K562 treated with DMSO at 1 percent for 12 hours (cell line): Measurements from ENCODE around the gene CTPS1. TPM values are rescaled to one million over a fixed set of nuclear protein-coding genes. Genes with fewer than 3 reads are reported as not detected.

Experiments
- total RNA-seq: library from RNA; unstranded; fragments of 300-600 nt; gene quantifications from 2 replicates; pipeline ENCODE4 v1.2.3, GENCODE V29; 2022; ENCODE audit not compliant: insufficient read depth

The CTPS1 gene, protein sequence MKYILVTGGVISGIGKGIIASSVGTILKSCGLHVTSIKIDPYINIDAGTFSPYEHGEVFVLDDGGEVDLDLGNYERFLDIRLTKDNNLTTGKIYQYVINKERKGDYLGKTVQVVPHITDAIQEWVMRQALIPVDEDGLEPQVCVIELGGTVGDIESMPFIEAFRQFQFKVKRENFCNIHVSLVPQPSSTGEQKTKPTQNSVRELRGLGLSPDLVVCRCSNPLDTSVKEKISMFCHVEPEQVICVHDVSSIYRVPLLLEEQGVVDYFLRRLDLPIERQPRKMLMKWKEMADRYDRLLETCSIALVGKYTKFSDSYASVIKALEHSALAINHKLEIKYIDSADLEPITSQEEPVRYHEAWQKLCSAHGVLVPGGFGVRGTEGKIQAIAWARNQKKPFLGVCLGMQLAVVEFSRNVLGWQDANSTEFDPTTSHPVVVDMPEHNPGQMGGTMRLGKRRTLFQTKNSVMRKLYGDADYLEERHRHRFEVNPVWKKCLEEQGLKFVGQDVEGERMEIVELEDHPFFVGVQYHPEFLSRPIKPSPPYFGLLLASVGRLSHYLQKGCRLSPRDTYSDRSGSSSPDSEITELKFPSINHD
- total RNA-seq = 35.0 and 72.4 TPM in 2 replicates

DNA sequence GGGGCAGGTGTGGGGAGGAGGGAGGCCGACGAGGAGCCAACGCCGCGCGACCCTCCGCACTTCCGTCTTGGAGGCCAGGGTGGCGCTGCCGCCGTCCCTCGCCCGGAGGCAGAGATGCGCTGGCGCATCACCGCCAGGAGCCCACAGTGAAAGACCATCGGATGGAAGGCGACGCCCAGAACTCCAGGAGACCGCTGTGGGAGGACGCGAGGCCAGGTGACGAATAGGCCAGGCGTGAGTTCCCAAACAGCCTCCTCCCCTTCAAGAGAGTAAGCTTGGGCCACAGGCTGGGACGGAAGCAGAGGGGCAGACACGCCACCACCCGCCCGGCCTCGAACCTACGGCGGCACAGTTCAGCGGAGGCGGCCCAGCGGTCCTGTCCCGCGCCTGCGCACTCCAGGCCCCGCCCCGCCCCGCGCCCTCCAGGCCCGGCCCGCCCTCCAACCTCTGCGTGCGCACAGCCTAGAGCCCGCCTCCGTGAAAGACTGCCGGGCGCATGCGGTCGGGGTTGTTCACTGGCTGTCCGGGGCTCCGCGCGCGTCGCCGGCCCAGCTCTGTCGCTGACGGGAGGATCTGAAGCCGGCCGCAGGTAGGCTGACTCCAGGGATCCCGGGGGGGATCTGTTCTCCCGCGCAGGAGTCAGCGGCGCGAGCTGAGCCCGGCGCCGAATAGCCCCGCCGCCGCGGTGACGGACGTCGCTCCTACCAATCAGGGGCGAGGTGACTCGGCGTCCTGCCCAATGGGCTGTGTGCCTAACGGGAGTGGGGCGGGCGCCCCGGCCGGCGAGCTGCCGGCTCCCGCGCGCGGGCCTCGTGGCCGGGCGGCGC, at the start of gene CTPS1:
CTPS1 (plus strand) TSS at position 456 of the 827 bp plus-strand sequence. CDS start 3,595 bp downstream, outside the sequence.

DNA sequence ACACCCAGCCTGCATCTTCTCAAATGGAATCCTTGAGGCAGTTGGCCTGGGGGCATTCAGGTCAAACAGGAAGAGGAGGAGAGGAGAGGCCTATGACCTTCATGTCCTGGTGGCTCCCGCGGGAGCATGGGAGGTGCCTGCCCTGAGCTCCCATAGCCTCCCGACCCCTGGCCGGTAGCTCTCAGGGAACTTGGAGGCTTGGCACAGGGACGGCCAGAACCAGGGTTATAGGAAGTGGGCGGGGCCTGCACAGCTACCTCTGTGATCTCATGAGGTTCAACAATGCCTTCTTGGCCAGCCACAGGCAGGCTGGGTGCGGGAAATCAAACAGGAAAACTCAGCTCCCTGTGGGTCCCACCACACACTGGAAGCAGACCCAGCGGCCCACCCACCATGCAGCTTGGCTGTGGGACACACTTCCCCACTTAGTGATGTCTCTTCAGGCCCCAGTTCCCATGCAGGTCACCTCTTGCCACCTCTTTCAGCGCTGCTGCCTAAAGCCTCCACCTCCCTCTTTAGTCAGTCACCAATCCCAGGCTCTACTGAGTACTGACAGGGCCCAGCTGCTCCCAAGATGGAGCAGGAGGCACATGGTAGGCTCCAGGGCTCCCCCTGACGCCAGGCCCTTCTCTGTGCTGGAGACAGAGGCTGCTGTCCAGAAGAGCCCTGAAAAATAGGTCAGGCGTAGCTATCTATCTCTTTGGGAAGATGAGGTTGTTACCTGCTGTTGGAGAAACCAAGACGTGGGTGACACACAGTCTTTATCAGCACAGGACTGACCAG, 42.2 kb downstream of the CTPS1 start, which contains the start of gene SLFNL1:
SLFNL1 (minus strand) TSS at position 200 of the 783 bp plus-strand sequence. CDS start 1,065 bp downstream, outside the sequence.

Other genes with a start within 250 kb of the CTPS1 start
- gene KCNQ4, start 195.9 kb upstream of the CTPS1 start, total RNA-seq = 1.7 and 3.8 TPM in 2 replicates
- gene CITED4, start 117.3 kb upstream of the CTPS1 start, total RNA-seq = 25.9 and 30.4 TPM in 2 replicates
- gene SLFNL1, start 42.0 kb downstream of the CTPS1 start, total RNA-seq = 0.39 TPM in 1 of 2 replicates, not detected in the other